Measurements from ENCODE around the gene PRKAG3. TPM values are rescaled to one million over a fixed set of nuclear protein-coding genes. Genes with fewer than 3 reads are reported as not detected.

PRKAG3 gene
- polyA plus RNA-seq, 2 donors: 0.02 TPM; not detected in 1

DNA sequence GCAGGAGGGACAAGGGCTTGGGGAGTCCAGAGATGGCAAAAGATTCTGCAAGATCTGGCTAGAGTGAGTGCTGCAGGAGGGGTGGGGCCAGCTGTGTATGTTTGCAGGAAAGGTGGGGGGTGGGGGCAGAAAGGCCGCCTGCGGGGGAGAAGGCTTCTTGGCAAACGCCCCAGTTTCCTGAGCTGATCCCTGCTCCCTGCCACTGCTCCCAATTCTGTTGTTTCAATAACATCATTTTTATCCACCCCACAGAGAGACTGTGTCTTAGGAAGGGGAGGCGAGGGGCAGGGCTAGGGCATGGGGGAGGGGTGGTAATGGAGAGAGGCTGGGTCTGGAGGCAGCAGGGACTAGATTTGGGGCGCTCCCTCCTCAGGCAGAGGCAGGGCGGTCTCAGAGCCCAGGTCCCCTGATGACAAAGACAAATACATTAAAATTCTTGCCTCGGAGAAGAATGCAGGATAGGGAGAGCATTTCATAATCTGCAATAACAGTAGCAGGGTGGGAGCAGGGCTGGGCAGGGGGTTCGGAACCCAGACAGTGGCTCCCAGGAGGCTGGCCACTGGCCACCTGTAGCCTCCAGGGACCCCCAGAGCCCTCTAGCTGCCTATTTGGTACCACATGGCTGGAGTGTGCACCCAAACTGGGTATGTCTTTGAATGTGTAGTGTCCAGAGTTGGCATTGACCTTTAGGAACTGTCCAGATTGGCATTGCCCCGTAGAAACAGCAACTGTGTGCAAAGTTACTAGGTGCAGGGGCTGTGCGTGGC lies 26.0 kb upstream of the PRKAG3 start:
- H3K36me3 ChIP-seq (ENCODE audit: control insufficient read depth in 2 of 2, insufficient read depth in 2 of 2, low read length in 1 of 2): no peaks in the 10 kb centered on the region
- no peak overlapping the region for H3K4me3 ChIP-seq (ENCODE audit: low read depth in 1 of 2, low read length in 2 of 2)
- 22 to 23% methylated on average over 9 to 10 of the region's 10 CpGs for WGBS, 2 donors
- peaks cover 0 to 11% of the 10 kb centered on the region in 2 donors for H3K27me3 ChIP-seq (ENCODE audit: control insufficient read depth in 1 of 2, insufficient read depth in 2 of 2, low read length in 2 of 2)
- H3K4me1 ChIP-seq (ENCODE audit: control insufficient read depth in 2 of 2, insufficient read depth in 2 of 2, low read length in 1 of 2): peaks cover 0 to 7% of the 10 kb centered on the region in 2 donors
- no peak overlapping the region for H3K27ac ChIP-seq (ENCODE audit: low read depth in 2 of 2, low read length in 1 of 2)
- no peaks in the 10 kb centered on the region for H3K9me3 ChIP-seq (ENCODE audit: control insufficient read depth in 2 of 2, insufficient read depth in 1 of 2, low read depth in 1 of 2, low read length in 1 of 2)

DNA sequence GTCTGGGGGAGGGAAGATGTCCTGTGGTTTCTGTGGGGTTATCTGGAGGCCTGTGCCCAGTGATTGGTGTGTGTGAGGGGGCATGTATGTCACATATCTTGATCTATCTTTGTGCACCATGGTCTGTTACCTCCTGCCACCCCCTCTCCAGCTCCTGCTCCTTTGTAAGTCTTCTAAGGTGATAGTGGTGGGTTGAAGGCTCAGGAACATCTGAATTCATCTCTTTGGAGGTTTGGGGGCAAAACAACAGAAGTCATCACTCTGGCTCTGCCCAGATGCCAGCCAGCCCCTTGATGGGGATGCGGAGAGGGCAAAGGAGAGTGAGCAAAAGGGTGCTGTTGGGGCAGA lies 25.3 kb upstream of the PRKAG3 start:
- Histone ChIP-seq H3K36me3 (ENCODE audit: control insufficient read depth in 2 of 2, insufficient read depth in 2 of 2, low read length in 1 of 2) (no peaks in the 10 kb centered on the region), H3K4me3 (ENCODE audit: low read depth in 1 of 2, low read length in 2 of 2) (no peak overlapping the region), H3K4me1 (ENCODE audit: control insufficient read depth in 2 of 2, insufficient read depth in 2 of 2, low read length in 1 of 2) (peaks cover 0 to 7% of the 10 kb centered on the region in 2 donors), H3K27me3 (ENCODE audit: control insufficient read depth in 1 of 2, insufficient read depth in 2 of 2, low read length in 2 of 2) (peaks cover 0 to 11% of the 10 kb centered on the region in 2 donors), H3K9me3 (ENCODE audit: control insufficient read depth in 2 of 2, insufficient read depth in 1 of 2, low read depth in 1 of 2, low read length in 1 of 2) (no peaks in the 10 kb centered on the region), H3K27ac (ENCODE audit: low read depth in 2 of 2, low read length in 1 of 2) (no peak overlapping the region)
- 77 to 86% methylated on average over 1 of the region's 1 CpG for WGBS, 2 donors

DNA sequence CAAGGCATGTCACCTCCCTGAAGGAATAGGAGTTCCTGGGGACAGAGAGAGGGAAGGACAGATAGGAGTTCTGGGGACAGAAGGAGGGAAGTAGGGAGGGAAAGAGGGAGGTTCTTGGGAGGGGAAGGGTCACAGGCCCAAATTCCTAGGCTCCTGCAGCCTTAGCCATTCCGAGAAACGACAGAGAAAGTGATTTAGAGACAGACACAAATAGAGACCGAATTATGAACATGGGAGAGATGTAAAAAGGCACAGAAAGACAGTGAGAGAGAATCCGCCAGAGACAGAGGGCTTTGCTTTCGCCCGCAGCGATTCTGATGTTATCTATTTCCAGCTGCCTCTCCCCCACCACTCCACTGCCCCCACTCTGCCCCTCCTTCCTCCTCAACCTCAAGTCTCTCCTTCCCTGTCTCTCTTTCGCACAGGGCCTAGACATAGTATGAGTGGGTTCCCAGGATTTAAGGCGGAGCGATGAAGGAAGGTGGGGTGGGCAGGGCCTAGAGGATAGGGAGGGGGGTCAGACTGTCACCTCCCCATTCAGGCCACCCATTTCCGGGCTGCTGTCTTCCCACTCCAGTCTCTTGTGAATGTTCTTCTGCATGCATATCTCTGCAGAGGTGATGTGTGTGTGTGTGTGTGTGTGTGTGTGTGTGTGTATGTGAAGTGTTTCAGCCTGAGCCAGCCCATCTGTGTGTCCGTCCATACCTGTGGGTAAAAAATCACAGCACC lies 24.7 kb upstream of the PRKAG3 start:
- Histone ChIP-seq H3K27me3 (ENCODE audit: control insufficient read depth in 1 of 2, insufficient read depth in 2 of 2, low read length in 2 of 2) (peaks cover 0 to 11% of the 10 kb centered on the region in 2 donors), H3K4me3 (ENCODE audit: low read depth in 1 of 2, low read length in 2 of 2) (no peak overlapping the region), H3K36me3 (ENCODE audit: control insufficient read depth in 2 of 2, insufficient read depth in 2 of 2, low read length in 1 of 2) (no peaks in the 10 kb centered on the region), H3K9me3 (ENCODE audit: control insufficient read depth in 2 of 2, insufficient read depth in 1 of 2, low read depth in 1 of 2, low read length in 1 of 2) (no peaks in the 10 kb centered on the region), H3K27ac (ENCODE audit: low read depth in 2 of 2, low read length in 1 of 2) (no peak overlapping the region), H3K4me1 (ENCODE audit: control insufficient read depth in 2 of 2, insufficient read depth in 2 of 2, low read length in 1 of 2) (peaks cover 0 to 7% of the 10 kb centered on the region in 2 donors)
- 41 to 54% methylated on average over 12 of the region's 12 CpGs for WGBS, 2 donors

DNA sequence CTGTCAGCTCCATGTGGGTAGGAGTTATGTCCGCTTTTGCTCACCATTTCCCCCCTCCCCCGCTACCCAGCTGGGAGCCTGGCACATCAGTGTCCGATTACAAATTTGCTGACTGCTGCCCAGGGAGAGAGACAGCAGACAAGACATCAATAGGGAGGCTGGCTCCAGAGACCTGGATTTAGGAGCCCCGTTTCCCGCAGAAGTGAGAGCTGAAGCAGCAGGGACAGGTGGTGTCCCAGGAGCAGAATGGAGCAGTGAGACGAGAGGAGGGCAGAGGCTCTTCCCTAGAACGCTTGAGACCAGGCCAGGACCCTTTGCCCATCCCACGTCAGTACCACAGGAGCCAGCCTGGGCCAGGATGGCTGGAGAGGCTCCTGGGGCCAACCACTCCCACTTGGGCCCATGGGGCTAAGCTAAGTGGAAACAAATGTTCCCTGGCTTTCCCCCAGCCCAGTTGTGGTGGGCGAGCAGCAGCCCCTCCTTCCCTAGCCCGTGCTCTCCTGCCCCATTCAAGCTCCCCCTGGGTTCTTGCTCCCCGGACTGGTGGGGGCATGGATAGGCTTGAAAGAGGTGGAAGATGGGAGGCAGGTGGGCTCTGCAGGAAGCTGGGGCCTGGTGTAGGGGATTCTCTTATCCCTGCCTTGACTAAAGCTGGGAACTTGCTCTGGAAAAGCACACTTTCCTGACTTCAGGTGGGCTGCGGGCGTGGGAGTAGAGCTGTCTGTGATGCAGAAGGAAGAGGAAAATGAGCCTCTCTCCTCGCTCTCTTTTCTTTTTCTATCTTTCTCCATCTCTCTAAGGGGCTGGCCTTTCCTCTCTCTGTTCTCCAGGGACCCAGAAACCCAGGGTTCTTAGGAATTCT lies 23.9 kb upstream of the PRKAG3 start:
- Histone ChIP-seq H3K4me3 (ENCODE audit: low read depth in 1 of 2, low read length in 2 of 2) (no peak overlapping the region), H3K27ac (ENCODE audit: low read depth in 2 of 2, low read length in 1 of 2) (no peak overlapping the region), H3K27me3 (ENCODE audit: control insufficient read depth in 1 of 2, insufficient read depth in 2 of 2, low read length in 2 of 2) (peaks cover 0 to 11% of the 10 kb centered on the region in 2 donors), H3K9me3 (ENCODE audit: control insufficient read depth in 2 of 2, insufficient read depth in 1 of 2, low read depth in 1 of 2, low read length in 1 of 2) (no peaks in the 10 kb centered on the region), H3K36me3 (ENCODE audit: control insufficient read depth in 2 of 2, insufficient read depth in 2 of 2, low read length in 1 of 2) (no peaks in the 10 kb centered on the region), H3K4me1 (ENCODE audit: control insufficient read depth in 2 of 2, insufficient read depth in 2 of 2, low read length in 1 of 2) (peaks cover 0 to 7% of the 10 kb centered on the region in 2 donors)
- 50 to 64% methylated on average over 14 of the region's 14 CpGs for WGBS, 2 donors

DNA sequence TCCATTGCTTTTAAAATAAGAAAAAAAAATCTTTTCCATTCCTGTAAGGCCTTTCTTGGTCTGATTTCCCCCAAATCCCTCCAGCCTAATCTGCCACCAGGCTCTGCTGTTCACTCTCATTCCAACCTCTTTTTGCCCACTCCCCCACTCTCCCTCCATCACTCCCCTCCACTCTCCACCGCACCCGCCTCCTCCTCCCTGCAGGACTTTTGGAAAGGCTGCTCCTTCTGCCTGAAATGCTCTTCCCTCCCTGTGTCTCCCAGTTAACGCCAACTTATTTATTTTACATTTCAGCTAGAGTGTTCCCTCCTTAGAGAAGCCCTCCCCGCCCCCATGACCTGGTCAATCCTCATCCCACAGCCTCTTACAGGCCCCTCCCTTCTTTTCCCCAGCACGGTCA lies 23.3 kb upstream of the PRKAG3 start:
- Histone ChIP-seq H3K27me3 (ENCODE audit: control insufficient read depth in 1 of 2, insufficient read depth in 2 of 2, low read length in 2 of 2) (peaks cover 0 to 11% of the 10 kb centered on the region in 2 donors), H3K36me3 (ENCODE audit: control insufficient read depth in 2 of 2, insufficient read depth in 2 of 2, low read length in 1 of 2) (no peaks in the 10 kb centered on the region), H3K27ac (ENCODE audit: low read depth in 2 of 2, low read length in 1 of 2) (no peak overlapping the region), H3K4me1 (ENCODE audit: control insufficient read depth in 2 of 2, insufficient read depth in 2 of 2, low read length in 1 of 2) (peaks cover 0 to 2% of the 10 kb centered on the region in 2 donors), H3K4me3 (ENCODE audit: low read depth in 1 of 2, low read length in 2 of 2) (no peak overlapping the region), H3K9me3 (ENCODE audit: control insufficient read depth in 2 of 2, insufficient read depth in 1 of 2, low read depth in 1 of 2, low read length in 1 of 2) (no peaks in the 10 kb centered on the region)
- WGBS, 2 donors: 50 to 68% methylated on average over 5 of the region's 5 CpGs

DNA sequence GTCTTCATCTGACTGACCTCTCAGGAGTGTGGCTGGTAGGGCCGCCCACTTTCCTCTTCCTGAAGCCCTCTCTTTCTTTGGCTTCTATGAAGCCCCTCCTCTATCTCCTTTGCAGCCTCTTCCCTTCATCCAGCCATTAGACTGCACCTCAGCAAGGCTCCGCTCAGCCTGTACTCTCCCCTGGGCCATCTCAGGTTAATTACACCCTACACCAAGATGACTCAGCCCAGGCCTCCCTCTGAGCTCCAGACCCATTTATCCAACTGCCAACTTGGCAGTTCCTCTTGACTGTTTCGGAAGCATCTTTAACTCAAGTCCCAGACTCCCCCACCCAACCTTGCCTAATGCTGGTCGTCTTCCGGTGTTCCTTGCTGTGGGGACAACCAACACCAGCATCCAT lies 22.2 kb upstream of the PRKAG3 start:
- WGBS, 2 donors: 28% methylated on average over 5 of the region's 5 CpGs

DNA sequence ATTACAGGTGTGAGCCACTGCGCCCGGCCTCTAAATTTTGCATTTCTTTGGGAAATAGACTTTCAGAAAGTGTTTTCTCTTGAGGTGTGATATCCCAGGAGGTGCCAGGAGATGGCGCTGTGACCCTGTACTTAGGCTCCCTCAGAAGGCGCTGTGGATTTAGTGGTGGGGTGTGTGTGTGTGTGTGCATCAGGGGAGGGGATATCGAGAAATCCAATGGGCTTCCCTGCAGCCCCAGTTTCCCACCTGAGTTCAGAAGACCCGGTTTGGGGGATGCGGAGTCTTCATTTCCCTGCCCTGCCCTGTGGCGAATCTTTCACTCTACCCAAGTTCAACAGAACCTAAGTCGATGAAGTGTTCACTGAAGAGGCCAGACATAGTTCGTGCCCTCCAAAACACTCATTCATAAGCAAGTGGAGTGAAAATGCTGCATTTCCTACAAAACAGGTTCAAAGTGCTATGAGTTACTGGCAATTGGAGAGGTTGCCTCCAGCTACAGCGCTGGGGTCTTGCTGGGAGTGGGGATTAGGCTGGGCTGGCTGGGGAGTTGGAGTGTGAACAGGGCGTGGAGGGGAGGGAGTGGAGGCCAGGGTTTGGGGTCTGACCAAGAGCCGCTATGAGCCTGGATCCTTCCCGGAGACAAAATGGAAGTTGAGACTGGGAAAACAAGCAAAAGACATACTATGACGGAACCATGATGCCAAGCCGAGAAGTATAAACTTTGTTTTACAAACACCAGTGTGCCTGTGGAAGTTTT lies 21.5 kb upstream of the PRKAG3 start:
- Histone ChIP-seq H3K27me3 (ENCODE audit: control insufficient read depth in 1 of 2, insufficient read depth in 2 of 2, low read length in 2 of 2) (peaks cover 0 to 4% of the 10 kb centered on the region in 2 donors), H3K4me1 (ENCODE audit: control insufficient read depth in 2 of 2, insufficient read depth in 2 of 2, low read length in 1 of 2) (no peaks in the 10 kb centered on the region)

More for the DNA sequence above, 22.2 kb upstream of the PRKAG3 start:
- H3K4me3 ChIP-seq (ENCODE audit: low read depth in 1 of 2, low read length in 2 of 2): no peak overlapping the region
- H3K4me1 ChIP-seq (ENCODE audit: control insufficient read depth in 2 of 2, insufficient read depth in 2 of 2, low read length in 1 of 2): no peaks in the 10 kb centered on the region
- H3K9me3 ChIP-seq (ENCODE audit: control insufficient read depth in 2 of 2, insufficient read depth in 1 of 2, low read depth in 1 of 2, low read length in 1 of 2): no peaks in the 10 kb centered on the region
- H3K27me3 ChIP-seq (ENCODE audit: control insufficient read depth in 1 of 2, insufficient read depth in 2 of 2, low read length in 2 of 2): peaks cover 0 to 11% of the 10 kb centered on the region in 2 donors
- H3K36me3 ChIP-seq (ENCODE audit: control insufficient read depth in 2 of 2, insufficient read depth in 2 of 2, low read length in 1 of 2): no peaks in the 10 kb centered on the region
- H3K27ac ChIP-seq (ENCODE audit: low read depth in 2 of 2, low read length in 1 of 2): no peak overlapping the region

DNA sequence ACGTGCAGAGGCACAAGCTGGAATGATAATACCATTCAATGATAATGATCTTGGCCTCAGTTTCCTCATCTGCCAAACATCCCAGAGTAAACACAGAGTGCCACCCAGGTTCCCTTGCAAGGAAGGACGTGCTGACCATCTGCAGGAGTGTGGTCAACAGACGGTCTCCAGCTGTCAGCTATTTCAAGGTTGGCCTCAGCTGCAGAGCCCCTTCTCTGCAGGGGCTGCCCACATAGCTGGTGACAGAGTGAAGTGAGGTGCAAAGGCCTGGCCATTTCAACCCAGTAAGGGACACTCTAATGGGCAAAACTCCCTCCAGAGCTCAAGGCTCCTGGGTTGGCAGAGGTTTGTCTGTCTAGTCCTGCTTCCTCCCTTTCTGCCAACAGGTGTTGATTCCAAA lies 19.7 kb upstream of the PRKAG3 start:
- Histone ChIP-seq H3K4me1 (ENCODE audit: control insufficient read depth in 2 of 2, insufficient read depth in 2 of 2, low read length in 1 of 2) (no peaks in the 10 kb centered on the region), H3K4me3 (ENCODE audit: low read depth in 1 of 2, low read length in 2 of 2) (no peak overlapping the region), H3K27ac (ENCODE audit: low read depth in 2 of 2, low read length in 1 of 2) (no peak overlapping the region), H3K36me3 (ENCODE audit: control insufficient read depth in 2 of 2, insufficient read depth in 2 of 2, low read length in 1 of 2) (no peaks in the 10 kb centered on the region), H3K27me3 (ENCODE audit: control insufficient read depth in 1 of 2, insufficient read depth in 2 of 2, low read length in 2 of 2) (peaks cover 0 to 3% of the 10 kb centered on the region in 2 donors), H3K9me3 (ENCODE audit: control insufficient read depth in 2 of 2, insufficient read depth in 1 of 2, low read depth in 1 of 2, low read length in 1 of 2) (no peaks in the 10 kb centered on the region)
- 42 to 45% methylated on average over 3 of the region's 3 CpGs for WGBS, 2 donors

More for the DNA sequence above, 21.5 kb upstream of the PRKAG3 start:
- Histone ChIP-seq H3K27ac (ENCODE audit: low read depth in 2 of 2, low read length in 1 of 2) (no peak overlapping the region), H3K9me3 (ENCODE audit: control insufficient read depth in 2 of 2, insufficient read depth in 1 of 2, low read depth in 1 of 2, low read length in 1 of 2) (no peaks in the 10 kb centered on the region), H3K4me3 (ENCODE audit: low read depth in 1 of 2, low read length in 2 of 2) (no peak overlapping the region), H3K36me3 (ENCODE audit: control insufficient read depth in 2 of 2, insufficient read depth in 2 of 2, low read length in 1 of 2) (no peaks in the 10 kb centered on the region)
- 19 to 22% methylated on average over 16 of the region's 16 CpGs for WGBS, 2 donors

DNA sequence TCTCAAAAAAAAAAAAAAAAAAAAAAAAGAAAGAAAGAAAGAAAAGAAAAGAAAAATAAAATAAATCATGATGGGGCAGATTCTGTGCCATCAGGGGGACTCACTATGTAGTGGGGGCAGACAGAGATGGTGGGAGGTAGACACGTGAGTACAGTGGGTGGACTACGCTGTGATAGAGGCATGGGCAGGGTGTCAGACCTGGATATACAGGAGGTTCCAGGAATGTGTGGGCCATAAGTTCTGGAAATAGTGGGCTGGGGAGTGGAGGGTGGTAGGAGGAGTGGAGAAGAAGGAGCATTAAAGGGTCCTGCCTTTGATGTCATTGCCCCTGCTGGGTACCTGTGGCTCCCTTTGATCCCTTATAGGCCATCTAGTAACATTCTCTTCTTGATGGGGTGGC lies 19.2 kb upstream of the PRKAG3 start:
- Histone ChIP-seq H3K27me3 (ENCODE audit: control insufficient read depth in 1 of 2, insufficient read depth in 2 of 2, low read length in 2 of 2) (peaks cover 0 to 3% of the 10 kb centered on the region in 2 donors), H3K36me3 (ENCODE audit: control insufficient read depth in 2 of 2, insufficient read depth in 2 of 2, low read length in 1 of 2) (no peaks in the 10 kb centered on the region), H3K27ac (ENCODE audit: low read depth in 2 of 2, low read length in 1 of 2) (no peak overlapping the region), H3K4me3 (ENCODE audit: low read depth in 1 of 2, low read length in 2 of 2) (no peak overlapping the region), H3K9me3 (ENCODE audit: control insufficient read depth in 2 of 2, insufficient read depth in 1 of 2, low read depth in 1 of 2, low read length in 1 of 2) (no peaks in the 10 kb centered on the region), H3K4me1 (ENCODE audit: control insufficient read depth in 2 of 2, insufficient read depth in 2 of 2, low read length in 1 of 2) (no peaks in the 10 kb centered on the region)
- 78 to 84% methylated on average over 2 of the region's 2 CpGs for WGBS, 2 donors

Data from esophagus (tissue), 2 donors.